Endothelial cell of umbilical vein (primary cell): ENCODE measurements around the gene CFAP61. TPM values are rescaled to one million over a fixed set of nuclear protein-coding genes. Genes with fewer than 3 reads are reported as not detected.

Source experiments
- BruUV-seq: library from RNA; stranded (reverse); fragments of 400-500 nt; replicated peaks from 2 replicates; lab custom pipeline; 2021; lab: Mats Ljungman, UMichigan
- CTCF ChIA-PET: fragments of 300-600, 350-600 bp; sonication (Branson Sonifier 250); formaldehyde crosslinking; loops from one replicate; lab custom pipeline; 2021; ENCODE audit warnings: antibody characterized with exemption, inconsistent platforms; lab: Charles Lee
- POLR2A ChIA-PET: fragments of 300-600, 350-600 bp; sonication (Branson Sonifier 250); formaldehyde crosslinking; loops from one replicate; lab custom pipeline; 2021; ENCODE audit warnings: antibody characterized with exemption, inconsistent platforms; lab: Charles Lee
- DNase-seq: peaks from one replicate; pipeline ENCODE4 v3.0.0-alpha.2; 2011; ENCODE audit warnings: low read depth, low spot score
- FAIRE-seq: peaks from 2 replicates; lab custom pipeline; 2011; peaks lifted over from hg19 to GRCh38; lab: Jason Lieb, UNC
- H2AFZ ChIP-seq: 2 replicates; pipeline ENCODE4 v1.6.0; 2012; ENCODE audit warnings: low read depth, low read length, control low read depth, inconsistent platforms
- H3K27ac ChIP-seq: 2 replicates; pipeline ENCODE4 v1.5.1; 2011; ENCODE audit warnings: low read depth, mild to moderate bottlenecking, control low read depth, low read length, moderate library complexity; ENCODE audit not compliant: insufficient read depth
- H3K27me3 ChIP-seq, 2 experiments: 2 replicates each; pipeline versions ENCODE4 v1.6.0 to v1.6.1; 2011; ENCODE audit warnings: low read length in 2 of 2, mixed read lengths in 1 of 2; ENCODE audit not compliant: control insufficient read depth in 2 of 2, insufficient read depth in 2 of 2
- H3K36me3 ChIP-seq, 2 experiments: 2 replicates in 1 of 2; 3 replicates in 1 of 2; pipeline ENCODE4 v1.5.1; 2011; ENCODE audit warnings: low read length in 2 of 2, mild to moderate bottlenecking in 1 of 2, moderate library complexity in 1 of 2; ENCODE audit not compliant: control insufficient read depth in 2 of 2, insufficient read depth in 2 of 2; ENCODE audit errors: extremely low read depth in 1 of 2
- H3K4me1 ChIP-seq: 3 replicates; pipeline ENCODE4 v1.5.1; 2011; ENCODE audit warnings: mild to moderate bottlenecking, low read length; ENCODE audit not compliant: control insufficient read depth, insufficient read depth; ENCODE audit errors: extremely low read depth
- H3K4me2 ChIP-seq: 2 replicates; pipeline ENCODE4 v1.6.1; 2011; ENCODE audit warnings: low read length, control low read depth, mixed read lengths; ENCODE audit not compliant: insufficient read depth
- H3K4me3 ChIP-seq, 3 experiments: fragments of 200-600 bp in 1 of 3; sonication (generic), shearing (Covaris generic) in 1 of 3; replicated peaks in 1 of 3; 2 replicates each; pipeline ENCODE4 v1.5.1; 2011 to 2016; ENCODE audit warnings: control low read depth in 3 of 3, low read length in 3 of 3, mild to moderate bottlenecking in 2 of 3, inconsistent platforms in 1 of 3, low read depth in 1 of 3, moderate library complexity in 1 of 3; ENCODE audit not compliant: insufficient read depth in 1 of 3
- H3K79me2 ChIP-seq: 2 replicates; pipeline ENCODE4 v1.6.0; 2012; ENCODE audit warnings: low read length, inconsistent platforms; ENCODE audit not compliant: control insufficient read depth, insufficient read depth
- H3K9ac ChIP-seq: replicated peaks from 2 replicates; pipeline ENCODE3; 2011; ENCODE audit warnings: low read length, control low read depth; ENCODE audit not compliant: insufficient read depth; ENCODE audit errors: extremely low read depth
- H3K9me1 ChIP-seq: replicated peaks from 3 replicates; pipeline ENCODE4 v1.6.0; 2011; ENCODE audit warnings: mild to moderate bottlenecking, low read length; ENCODE audit not compliant: control insufficient read depth, insufficient read depth; ENCODE audit errors: extremely low read depth
- H3K9me3 ChIP-seq: replicated peaks from 2 replicates; pipeline ENCODE4 v1.5.1; 2012; ENCODE audit warnings: low read length, inconsistent platforms; ENCODE audit not compliant: control insufficient read depth, insufficient read depth
- H4K20me1 ChIP-seq: replicated peaks from 2 replicates; pipeline ENCODE3; 2011; ENCODE audit warnings: mild to moderate bottlenecking, low read length; ENCODE audit not compliant: control insufficient read depth, insufficient read depth; ENCODE audit errors: extremely low read depth
- EZH2 ChIP-seq: IDR thresholded peaks from 2 replicates; pipeline ENCODE4 v1.6.1; 2012; ENCODE audit warnings: borderline replicate concordance, low read depth, mild to moderate bottlenecking, moderate library complexity, low read length, inconsistent platforms; ENCODE audit not compliant: severe bottlenecking
- FOS ChIP-seq: IDR thresholded peaks from 2 replicates; pipeline ENCODE4 v1.6.1; 2011; ENCODE audit warnings: mild to moderate bottlenecking, low read length, moderate library complexity, borderline replicate concordance; ENCODE audit not compliant: insufficient read depth
- GATA2 ChIP-seq: IDR thresholded peaks from 2 replicates; pipeline ENCODE4 v1.7.0; 2011; ENCODE audit warnings: low read depth, mild to moderate bottlenecking, moderate library complexity, mixed read lengths, low read length; ENCODE audit not compliant: insufficient read length, insufficient read depth
- JUN ChIP-seq: IDR thresholded peaks from 2 replicates; pipeline ENCODE4 v1.6.1; 2011; ENCODE audit warnings: borderline replicate concordance, low read depth; ENCODE audit not compliant: insufficient read length, insufficient read depth
- MAX ChIP-seq: IDR thresholded peaks from 2 replicates; pipeline ENCODE4 v1.6.1; 2011; ENCODE audit not compliant: insufficient read depth, insufficient read length
- MYC ChIP-seq: IDR thresholded peaks from one replicate; pipeline ENCODE4 v1.6.1; 2011; ENCODE audit warnings: mild to moderate bottlenecking, low read depth, low read length
- POLR2A ChIP-seq: IDR thresholded peaks from 2 replicates; pipeline ENCODE4 v1.6.1; 2012; ENCODE audit warnings: low read depth, mild to moderate bottlenecking, control low read depth, low read length
- POLR2AphosphoS5 ChIP-seq: IDR thresholded peaks from 2 replicates; pipeline ENCODE4 v1.6.1; 2012; ENCODE audit warnings: low read depth, mild to moderate bottlenecking, control low read depth, low read length, moderate library complexity; ENCODE audit not compliant: insufficient read depth
- dilution Hi-C: fragments of 300-500 bp; cut with MboI; formaldehyde crosslinking; loops from one replicate; pipeline ENCODE4 v1.15.0; 2019; ENCODE audit warnings: low sequenced_read_pairs; ENCODE audit not compliant: extremely low pct_ligation_motif_present
- intact Hi-C: fragments of 100-400 bp; cut with micrococcal nuclease; formaldehyde crosslinking; loops from one replicate; pipeline ENCODE4 v1.10.0; 2022
- polyA plus RNA-seq, 4 experiments: library from polyadenylated mRNA; depleted of rRNA in 3 of 4; stranded (reverse) in 3 of 4; unstranded in 1 of 4; fragments of >200 nt; gene quantifications; 2 replicates each; pipeline versions ENCODE4 v1.2.1 to v1.2.3, GENCODE V29; 2011 to 2012; ENCODE audit warnings: missing spikeins in 1 of 4
- total RNA-seq: library from RNA; stranded (reverse); gene quantifications from 2 replicates; pipeline ENCODE4 v1.2.3, GENCODE V29; 2021
- TF ChIP-seq, protein P1 (sequence below), 2 donors: IDR thresholded peaks; 1 replicate in 1 of 2; 2 replicates in 1 of 2; pipeline ENCODE4 v1.5.1; 2011; ENCODE audit warnings: low read length in 2 of 2, mild to moderate bottlenecking in 2 of 2, moderate library complexity in 2 of 2, control low read depth in 1 of 2, inconsistent platforms in 1 of 2, low read depth in 1 of 2; ENCODE audit not compliant: insufficient read depth in 1 of 2; ENCODE audit errors: extremely low read depth in 1 of 2

The CFAP61 gene
- total and polyA plus RNA-seq, 2 donors (not counting 3 experiments of a cell fraction or from before 2014, with no cell fraction given): not detected

- FAIRE-seq (no peak), DNase-seq (no peak)
- Histone ChIP-seq H3K4me3 (no peak overlapping the region), H3K27ac (no peak overlapping the region), H3K9ac (no peak overlapping the region), H3K4me1 (no peaks in the 10 kb centered on the region), H3K27me3 (no peaks in the 10 kb centered on the region), H3K9me1 (no peaks in the 10 kb centered on the region), H4K20me1 (no peaks in the 10 kb centered on the region), H3K79me2 (no peaks in the 10 kb centered on the region), H2AFZ (no peak overlapping the region), H3K9me3 (no peaks in the 10 kb centered on the region), H3K4me2 (no peak overlapping the region), H3K36me3 (peaks cover 0 to 16% of the 10 kb centered on the region in 2 experiments)
- dilution Hi-C loops (no loop called here), intact Hi-C loops (no loop called here)
- ChIA-PET POLR2A (no interaction called here), CTCF (no interaction called here)
- no peak for TF ChIP-seq FOS
- no peak for TF ChIP-seq POLR2AphosphoS5
- no peak for TF ChIP-seq JUN
- no peak for TF ChIP-seq MAX
- TF ChIP-seq, protein P1, sequence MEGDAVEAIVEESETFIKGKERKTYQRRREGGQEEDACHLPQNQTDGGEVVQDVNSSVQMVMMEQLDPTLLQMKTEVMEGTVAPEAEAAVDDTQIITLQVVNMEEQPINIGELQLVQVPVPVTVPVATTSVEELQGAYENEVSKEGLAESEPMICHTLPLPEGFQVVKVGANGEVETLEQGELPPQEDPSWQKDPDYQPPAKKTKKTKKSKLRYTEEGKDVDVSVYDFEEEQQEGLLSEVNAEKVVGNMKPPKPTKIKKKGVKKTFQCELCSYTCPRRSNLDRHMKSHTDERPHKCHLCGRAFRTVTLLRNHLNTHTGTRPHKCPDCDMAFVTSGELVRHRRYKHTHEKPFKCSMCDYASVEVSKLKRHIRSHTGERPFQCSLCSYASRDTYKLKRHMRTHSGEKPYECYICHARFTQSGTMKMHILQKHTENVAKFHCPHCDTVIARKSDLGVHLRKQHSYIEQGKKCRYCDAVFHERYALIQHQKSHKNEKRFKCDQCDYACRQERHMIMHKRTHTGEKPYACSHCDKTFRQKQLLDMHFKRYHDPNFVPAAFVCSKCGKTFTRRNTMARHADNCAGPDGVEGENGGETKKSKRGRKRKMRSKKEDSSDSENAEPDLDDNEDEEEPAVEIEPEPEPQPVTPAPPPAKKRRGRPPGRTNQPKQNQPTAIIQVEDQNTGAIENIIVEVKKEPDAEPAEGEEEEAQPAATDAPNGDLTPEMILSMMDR (IDR thresholded peaks at IDR 0.05; ENCODE audit: extremely low read depth in 1 of 2, insufficient read depth in 1 of 2, low read depth in 1 of 2, low read length in 2 of 2): no peak
- no peak for TF ChIP-seq GATA2
- no peak for TF ChIP-seq POLR2A
- no peak for TF ChIP-seq MYC
- no peak for TF ChIP-seq EZH2
- BruUV-seq: no TSS peak
Measured at GRCh38 chr20:20391115-20391514, 338.8 kb downstream of the CFAP61 start.
